Stimulated activated CD8-positive, alpha-beta memory T cell treated with anti-CD3 and anti-CD28 coated beads, Interleukin-4, amount 100 ng/mL, for 4 hours (primary cell): ENCODE measurements around the gene XPC.
A peak's percentile ranks its signal among the peaks of the same experiment; 100 is the strongest.
"Not testable (repeated sequence)": the region's sequence is repeated elsewhere in the genome, so short reads cannot be mapped to it uniquely, and the experiment has no call there.

Experiments
- DNase-seq, 2 donors: peaks; one replicate each; pipeline ENCODE4 v3.0.0-alpha.2; 2020; ENCODE audit warnings: low read depth in 2 of 2, low spot score in 1 of 2

XPC gene

DNA sequence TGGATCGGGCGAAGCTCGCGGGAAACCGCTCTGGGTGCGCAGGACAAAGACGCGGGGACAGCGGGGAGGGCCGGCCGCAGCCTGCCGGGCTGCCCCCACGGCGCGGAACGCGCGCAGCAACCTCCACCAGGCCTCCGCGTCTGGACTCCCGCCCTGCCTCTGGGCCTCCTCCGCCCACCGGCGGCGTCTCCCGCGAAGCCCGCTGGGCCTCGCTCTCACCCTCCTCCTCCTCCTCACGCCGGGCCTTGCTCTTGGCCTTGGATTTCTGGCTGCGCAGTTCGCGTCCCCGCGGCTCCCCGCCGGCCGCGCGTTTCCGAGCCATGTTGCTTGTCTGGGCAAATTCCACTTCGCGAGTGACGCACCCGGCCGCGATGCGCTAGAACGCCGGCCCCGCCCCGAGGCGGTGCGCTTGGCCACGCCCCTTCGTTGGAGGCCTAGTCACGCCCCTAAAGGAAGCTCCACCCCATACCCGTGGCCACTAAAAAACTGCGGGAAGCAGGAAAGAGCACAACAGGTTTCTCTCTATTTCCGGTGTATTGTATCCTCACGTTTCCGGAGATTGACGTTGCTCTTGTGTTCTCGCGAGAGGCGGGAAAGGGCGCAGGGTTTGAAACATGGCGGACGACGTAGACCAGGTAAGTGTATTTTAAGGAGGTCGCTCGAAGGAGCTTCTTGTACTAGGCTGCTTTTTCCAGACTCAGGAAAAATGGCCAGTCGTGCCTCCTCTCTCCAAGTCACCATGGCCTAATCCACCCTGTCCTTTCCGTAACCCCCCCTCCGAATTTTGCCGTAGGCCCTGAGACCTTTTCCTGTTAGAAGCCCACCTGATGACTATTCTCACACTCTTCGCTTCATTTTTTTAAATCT lies at the start of gene XPC, which contains the start of gene LSM3:
XPC (minus strand) TSS at position 355 of the 867 bp plus-strand sequence; CDS start at position 322, 33 bp downstream.
LSM3 (plus strand) TSS at position 571 of the 867 bp plus-strand sequence; CDS start at position 615, 44 bp downstream.
- DNase-seq = peak; percentile 92 to 96

DNA sequence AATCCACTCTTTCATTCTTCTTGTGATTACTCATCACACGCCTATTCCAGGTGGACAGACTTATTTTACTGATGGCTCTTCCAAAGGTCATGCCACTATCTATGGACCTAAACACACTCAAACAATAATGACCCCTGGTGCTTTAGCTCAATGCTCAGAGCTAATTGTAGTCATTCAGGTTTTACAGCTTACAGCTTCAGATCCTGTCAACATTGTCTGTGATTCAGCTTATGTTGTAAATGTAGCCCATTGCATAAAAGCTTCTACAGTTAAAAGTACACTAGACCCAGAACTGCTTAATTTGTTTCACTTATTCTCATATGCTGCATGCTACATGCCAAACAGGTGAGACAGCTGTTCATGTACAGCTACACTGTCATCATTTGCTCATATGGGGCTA lies 49.5 kb upstream of the XPC start:
- no peak for DNase-seq

DNA sequence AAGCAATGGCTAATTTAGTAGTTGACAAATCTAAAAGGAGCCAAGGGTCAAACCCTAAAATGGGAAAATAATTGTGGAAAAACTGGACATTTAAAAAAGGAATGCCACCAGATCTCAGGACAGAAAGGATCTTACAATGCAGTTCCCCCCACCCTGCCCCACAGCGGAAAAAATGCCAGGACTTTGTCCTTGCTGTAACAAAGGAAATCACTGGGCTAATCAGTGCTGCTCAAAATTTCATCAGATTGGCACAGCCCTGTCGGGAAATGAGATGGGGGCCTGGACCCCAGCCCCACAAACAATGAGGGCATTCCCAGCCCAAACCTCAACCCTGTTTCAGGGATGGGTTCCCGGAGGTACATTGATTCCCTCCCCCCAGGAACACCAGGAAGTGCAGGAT lies 48.0 kb upstream of the XPC start:
- DNase-seq = not testable (repeated sequence)

DNA sequence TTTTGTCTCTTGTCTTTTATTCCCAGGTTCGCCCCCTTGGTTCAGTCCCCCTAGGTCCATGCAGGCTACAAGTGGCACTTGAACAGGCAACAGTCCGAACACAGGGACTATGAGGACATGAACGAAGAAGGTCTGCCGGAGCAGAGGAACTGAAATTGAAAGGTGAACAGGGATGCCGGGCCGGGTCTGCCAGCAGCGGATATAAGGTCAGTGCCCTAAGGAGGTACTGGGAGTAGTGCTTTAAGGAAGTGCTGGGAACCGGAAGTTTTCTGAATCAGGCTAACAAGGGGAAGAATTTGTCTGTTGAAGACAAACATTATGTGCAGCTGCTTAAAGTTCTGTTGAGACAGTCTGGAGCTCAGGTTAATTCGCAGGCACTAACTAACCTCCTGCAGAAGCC lies 47.0 kb upstream of the XPC start:
- no peak for DNase-seq

DNA sequence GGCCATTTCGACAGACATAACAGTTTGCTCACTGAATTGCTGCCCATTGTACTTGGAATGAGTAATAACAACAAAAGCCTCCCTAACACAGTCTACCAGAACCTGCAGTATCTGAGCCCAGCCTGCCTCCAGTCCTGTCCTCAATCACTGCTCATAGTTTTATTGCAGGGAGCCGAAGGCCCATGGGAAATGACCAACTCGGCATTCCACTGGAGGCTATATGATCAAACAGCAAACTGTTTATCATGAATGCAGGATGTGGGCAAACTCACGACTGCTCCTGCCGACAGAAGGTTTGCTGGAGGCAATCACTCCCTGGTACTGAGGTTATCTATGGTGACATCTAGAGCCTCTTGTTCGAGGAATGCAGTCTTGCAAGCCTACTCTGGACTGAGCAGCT lies 46.5 kb upstream of the XPC start:
- DNase-seq = no peak

DNA sequence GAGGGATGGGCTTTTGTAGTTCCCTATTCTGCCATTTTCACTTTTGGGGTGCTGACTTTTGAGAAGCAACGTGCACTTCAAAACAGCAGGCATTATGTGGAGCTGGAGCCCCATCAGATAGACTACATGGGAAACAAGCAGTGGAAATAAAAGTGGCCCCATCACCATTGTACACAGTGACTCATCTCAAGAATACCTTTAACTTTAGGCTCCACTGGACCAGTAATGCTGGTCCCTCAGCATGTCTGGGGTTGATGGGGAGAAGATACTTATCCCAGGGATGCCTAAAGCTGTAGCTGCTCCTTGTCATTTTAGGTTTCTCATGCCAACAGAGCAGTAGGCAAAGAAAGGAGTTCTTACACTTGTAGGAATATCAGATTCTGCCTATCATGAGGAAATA lies 45.2 kb upstream of the XPC start:
- DNase-seq = no peak

DNA sequence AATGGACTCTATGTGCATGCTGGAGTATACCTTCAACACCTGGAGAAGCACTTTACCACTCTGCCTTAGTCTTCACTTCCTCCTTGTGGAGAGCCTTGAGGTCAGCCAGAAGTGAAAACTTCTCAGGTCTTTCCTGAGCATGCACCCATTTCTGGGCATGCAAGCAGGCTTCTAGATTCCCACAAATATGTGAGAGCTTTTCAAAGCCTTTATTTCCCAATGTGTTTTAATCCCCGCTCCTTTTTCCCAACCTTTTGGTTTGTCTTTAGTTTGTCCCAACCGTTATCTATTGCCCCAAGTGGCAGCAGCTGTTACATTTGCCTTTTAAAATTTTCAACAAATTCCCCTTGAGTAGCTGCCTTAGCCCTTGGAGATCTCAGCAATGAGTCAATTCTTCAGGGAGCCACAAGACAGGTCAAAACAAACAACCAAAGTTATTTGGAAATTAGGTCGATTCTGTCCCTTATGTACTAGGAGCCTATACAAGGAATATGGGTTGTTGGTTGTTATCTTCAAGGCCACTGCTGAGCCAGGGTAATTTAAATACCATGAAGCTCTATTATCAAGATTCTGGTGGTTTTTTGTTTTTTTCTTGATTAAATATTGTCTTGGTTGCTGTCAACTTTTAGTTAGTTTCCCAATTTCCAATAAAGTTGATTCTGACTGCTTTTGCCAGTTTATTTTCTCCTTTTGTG lies 44.6 kb upstream of the XPC start:
- no peak for DNase-seq

DNA sequence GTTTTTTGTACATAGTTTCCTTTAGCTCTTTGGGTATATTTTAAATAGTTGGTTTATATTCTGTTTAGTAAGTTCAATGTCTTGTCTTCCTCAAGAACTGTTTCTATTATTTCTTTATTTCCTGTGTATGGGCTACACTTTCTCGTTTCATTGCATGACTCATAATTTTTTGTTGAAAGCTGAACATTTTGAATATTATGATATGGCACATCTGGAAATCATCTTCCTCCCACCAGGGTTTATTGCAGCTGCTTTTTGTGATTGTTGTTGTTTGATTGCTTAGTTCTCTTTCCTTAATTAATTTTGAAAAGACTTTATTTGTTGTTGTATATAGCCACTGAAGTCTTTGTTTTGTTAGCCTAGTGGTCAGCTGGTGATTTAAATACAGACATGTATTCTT lies 44.1 kb upstream of the XPC start:
- no peak for DNase-seq

DNA sequence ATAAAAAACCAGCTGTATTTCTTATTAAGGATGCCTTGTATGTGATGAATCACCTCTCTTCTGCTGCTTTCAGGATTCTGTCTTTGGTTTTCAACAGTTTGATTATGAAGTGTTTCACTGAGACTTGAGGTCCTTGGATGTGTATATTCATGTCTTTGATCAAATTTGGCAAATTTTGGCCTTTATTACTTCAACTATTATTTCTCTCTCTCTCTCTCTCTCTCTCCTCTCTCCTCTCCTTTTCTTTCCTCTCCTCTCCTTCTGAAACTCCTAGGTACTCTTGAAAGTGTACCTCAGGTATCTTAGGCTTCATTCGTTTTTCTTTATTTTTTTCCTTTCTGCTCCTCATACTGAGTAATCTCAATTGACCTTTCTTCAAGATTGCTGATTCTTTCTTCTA lies 43.5 kb upstream of the XPC start:
- no peak for DNase-seq

DNA sequence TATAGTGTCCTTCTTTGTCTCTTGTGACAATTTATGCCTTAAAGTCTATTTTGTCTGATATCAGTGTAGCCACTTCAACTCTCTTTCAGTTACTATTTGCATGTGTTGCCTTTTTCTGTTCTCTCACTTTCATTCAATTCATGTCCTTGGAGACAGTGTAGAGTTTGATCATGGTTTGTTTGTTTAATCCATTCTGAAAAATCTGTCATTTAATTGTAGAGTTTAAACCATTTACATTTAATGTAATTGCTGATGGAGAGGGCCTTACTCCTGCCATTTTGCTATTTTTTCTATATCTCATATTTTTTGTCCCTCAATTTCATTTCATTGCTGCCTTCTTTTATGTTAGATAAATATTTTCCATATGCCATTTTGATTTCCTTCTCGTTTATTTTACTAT lies 42.5 kb upstream of the XPC start:
- no peak for DNase-seq

DNA sequence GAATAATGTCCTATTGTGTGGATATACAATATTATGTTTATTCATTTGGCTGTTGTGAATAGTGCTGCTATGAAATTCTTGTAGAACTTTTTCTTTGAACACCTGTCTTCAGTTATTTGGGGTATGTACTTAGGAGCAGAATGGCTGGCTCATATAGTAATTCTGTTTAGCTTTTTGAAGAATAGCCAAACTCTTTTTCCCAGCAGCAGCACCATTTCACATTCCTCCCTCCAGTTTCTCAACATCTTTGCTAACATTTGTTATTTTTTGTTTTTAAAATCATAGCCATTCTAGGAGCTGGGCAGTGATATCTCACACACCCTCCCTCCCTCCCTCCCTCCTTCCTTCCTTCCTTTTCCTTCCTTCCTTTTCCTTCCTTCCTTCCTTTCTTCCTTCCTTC lies 40.0 kb upstream of the XPC start:
- DNase-seq = no peak

DNA sequence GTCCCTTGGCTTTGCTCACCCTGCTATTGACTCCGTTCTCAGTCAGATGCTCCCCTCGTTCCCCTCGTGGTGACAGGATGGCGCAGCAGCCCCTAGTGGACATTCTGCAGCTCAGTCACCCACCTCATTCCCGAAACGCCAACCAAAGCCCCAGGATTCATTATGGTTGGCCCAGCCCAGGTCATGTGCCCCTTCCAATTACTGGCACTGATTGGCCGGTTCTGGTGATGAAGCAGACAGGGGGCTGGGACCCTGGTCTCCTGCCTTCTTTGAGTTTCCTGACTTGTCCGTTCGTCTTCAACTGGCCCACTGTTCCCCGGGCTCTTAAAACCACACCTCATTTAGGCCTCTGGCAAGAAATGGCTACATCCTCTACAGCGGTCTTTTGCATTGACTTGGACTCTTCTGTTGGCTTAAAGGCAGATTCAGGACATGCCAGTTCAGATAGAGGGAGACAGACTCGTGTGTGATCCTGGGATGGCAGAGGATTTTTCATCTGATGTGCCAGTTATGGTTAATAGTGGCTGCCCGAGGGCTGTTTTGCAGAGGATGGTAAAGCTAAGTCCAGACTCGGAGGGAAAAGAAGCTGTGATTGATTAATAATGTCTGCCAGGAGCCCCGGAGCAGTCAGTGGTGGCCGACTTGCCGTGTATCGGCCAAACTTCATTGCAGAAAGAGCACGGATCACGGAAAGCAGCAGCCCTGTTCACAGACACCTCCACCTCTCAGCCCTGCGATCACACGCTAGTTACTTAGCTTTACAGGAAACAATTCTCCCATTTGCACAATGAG lies 38.1 kb upstream of the XPC start:
- DNase-seq = peak in 1 of 2 donors; percentile 20

DNA sequence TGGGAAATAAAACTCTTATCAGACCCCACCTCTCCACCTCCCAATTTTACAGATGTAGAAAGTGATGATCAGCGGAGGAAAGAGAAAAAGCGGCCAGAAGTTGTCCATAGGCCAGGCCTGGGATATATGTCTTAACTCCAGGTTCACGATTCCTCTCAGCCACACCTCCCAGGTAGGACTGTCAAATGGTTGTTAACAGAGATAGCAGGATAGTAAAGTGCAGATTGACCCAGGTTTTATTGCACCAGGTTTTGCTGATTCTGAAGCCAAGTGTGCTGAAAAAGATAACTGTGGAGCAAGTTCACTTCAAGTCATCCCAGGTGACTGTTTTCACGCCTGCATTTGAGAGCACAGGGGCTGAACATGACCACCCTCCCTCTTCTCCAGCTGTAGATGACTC lies 36.4 kb upstream of the XPC start:
- DNase-seq = no peak

DNA sequence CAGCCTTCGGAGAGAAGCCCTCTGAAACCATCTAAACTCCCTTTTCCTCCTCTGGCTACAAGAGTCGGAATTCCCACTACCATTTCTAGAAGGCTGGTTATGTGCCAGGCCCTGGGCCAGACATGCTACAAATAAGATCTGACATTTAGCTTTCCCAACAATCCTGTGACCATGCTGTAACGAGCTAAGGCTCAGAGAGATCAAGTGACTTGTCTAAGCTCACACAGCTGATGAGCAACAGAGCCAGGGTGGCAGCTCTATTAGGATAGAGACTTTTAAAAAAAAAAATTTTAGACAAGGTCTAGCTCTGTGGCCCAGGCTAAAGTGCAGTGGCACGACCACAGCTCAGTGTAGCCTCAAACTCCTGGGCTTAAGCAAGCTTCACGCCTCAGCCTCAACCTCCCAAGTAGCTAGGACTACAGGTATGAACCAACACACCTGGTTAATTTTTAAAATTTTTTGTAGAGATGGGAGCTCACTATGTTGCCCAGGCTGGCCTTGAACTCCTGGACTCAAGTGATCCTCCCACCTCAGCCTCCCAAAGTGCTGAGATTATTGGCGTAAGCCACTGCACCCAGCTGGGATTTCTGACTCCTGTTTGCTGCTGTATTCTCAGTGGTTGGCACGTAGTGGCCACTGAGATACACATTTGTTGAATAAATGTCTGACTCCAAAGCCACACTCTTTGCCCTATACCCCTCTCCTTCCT lies 34.8 kb upstream of the XPC start:
- DNase-seq = no peak

DNA sequence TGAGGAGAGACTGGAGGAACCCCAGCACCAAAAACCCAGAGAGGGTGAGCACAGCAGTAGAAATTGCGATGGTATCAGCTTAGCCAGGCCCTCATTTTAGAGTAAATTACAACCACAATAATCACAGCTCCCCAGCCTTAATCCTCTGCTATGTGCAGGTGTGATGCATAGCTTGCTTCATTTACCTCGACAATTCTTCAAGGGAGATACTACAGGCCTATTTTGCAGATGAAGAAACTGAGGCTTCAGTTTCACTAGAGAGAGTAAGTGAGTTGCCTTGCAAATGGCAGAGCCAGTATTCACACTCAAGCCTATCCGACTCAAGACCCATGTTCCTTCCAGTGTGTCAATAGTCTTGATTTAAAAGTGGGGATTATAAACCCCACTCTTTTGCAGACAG lies 33.6 kb upstream of the XPC start:
- no peak for DNase-seq

DNA sequence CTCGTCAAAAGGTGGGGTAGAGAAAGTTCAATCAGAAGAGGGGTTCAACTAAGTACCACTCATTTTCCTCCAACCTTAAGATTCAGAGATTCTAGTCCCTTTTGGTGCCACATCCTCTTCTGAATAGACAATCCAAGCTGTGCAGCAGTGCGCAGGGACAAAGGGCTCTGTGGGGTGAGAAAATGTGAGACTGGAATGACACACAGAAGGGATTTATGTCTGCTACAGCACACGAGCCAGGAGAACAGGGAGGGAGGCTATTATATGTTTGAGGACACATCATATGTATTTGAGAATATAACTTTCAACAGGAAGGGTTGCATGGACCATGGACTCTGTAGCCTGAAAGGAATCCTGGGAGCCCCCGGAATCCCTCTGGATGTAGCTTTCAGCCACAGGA lies 33.2 kb upstream of the XPC start:
- DNase-seq = no peak

DNA sequence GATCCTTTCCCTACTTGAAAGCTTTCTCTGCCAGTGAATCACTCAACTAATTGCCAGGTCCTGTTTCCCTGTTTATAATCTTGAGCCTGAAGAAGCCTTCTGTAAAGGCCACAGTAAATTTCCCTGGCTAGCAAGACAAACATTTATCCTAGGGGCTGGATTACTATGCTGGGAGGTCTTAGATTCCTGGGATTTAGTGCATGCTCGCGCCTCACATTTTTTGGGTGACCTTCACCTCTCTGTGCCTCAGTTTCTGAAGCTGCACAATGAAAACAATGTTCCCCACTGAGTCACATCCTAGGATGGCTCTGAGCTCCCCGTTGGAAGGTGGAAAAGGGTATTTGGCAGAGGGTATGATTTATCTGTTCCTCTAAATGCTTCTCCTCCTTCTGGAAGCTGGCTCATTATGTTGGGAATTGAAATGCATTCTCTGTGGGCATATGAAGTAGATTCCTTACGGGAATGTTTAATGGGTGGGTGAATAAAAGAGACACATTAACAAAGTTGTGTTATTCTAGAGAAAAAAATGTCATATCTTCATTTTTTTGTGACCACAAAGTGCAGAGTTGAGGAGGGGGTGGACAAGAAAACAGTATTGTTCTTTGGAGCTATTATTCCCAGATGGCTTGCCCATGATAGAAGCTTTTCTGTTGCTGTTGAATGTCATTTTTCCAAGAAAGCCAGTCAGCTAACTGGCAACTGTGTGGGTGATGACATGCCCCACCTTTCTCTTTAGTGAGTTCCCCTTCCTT lies 32.6 kb upstream of the XPC start:
- DNase-seq = no peak

DNA sequence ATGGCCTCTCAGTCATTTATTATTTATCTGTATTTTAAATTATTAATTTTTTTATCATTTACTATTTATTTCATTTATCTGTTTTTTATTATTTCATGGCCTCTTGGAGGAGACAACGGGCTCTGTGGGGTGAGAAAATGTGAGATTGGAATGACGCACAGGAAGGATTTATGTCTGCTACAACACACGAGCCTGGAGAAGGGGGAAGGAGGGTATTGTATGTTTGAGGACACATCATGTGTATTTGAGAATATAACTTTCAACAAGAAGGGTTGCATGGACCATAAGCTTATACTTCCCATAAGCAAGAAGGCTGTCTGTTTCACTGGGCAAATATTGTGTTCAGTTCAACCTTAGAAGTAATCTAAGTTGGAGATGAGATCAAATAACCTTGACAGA lies 31.9 kb upstream of the XPC start:
- no peak for DNase-seq

DNA sequence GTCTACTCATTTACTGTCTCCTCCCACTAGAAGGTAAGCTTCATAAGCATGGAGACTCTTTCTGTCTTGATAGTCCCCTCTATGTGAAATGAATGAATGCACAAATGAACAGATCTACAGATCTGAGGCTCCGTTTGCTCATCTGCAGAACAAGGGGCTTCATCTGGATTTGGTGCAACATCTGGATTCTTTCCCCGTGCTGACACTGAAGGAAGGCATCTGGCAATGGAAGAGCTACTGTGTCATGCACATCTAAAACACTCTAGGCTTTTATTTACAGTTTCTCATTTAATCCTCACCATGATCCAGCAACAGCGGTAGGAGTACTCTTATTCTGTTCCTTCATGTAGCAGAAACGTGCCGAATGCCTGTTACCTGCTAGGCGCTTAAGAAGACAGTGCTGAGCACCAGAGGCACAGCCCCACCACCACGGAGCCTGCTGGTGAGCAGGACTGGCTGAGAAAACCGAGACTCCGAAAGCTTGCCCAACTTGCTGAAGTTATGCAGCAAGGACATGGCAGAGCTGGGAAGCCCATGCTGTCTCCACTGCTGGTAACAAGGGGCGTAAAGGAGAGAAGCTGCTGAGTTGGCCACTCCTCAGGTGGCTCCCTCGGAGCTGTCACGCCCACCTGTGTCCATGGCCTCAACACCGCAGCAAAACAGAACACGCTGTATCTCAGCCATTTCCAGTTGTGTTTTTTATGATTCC lies 31.3 kb upstream of the XPC start:
- no peak for DNase-seq

DNA sequence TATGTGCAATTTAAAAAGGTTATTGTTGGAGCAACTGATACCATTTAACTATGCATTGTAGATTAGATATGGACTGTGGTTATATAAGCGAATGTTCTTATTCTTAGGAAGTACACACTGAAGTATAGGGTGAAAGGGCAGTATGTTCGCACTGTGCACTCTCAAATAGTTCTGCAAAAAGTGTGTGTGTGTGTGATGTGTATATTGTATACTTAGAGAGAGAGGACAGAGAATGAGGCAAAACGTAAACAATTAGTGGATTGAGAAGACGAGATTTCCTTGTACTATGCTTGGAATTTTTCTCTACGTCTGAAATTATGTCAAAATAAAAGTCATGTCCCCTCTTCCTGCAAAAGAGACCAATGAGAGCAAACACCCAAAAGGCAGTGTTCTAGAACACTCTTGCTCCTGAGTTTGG lies 30.6 kb upstream of the XPC start:
- DNase-seq = no peak
